ENCODE results near the gene ZNF689.
A peak's percentile ranks its signal among the peaks of the same experiment; 100 is the strongest.

Gene ZNF689

GRCh38 chr16:30566531-30566930, 43.7 kb downstream of the ZNF689 start:
- DNase-seq, result no peak

GRCh38 chr16:30565984-30566383, 44.2 kb downstream of the ZNF689 start:
- no peak for DNase-seq

- DNase-seq, result no peak
Measured at GRCh38 chr16:30565526-30565925, 44.7 kb downstream of the ZNF689 start.

GRCh38 chr16:30562021-30562420, 48.2 kb downstream of the ZNF689 start:
- no peak for DNase-seq

DNA sequence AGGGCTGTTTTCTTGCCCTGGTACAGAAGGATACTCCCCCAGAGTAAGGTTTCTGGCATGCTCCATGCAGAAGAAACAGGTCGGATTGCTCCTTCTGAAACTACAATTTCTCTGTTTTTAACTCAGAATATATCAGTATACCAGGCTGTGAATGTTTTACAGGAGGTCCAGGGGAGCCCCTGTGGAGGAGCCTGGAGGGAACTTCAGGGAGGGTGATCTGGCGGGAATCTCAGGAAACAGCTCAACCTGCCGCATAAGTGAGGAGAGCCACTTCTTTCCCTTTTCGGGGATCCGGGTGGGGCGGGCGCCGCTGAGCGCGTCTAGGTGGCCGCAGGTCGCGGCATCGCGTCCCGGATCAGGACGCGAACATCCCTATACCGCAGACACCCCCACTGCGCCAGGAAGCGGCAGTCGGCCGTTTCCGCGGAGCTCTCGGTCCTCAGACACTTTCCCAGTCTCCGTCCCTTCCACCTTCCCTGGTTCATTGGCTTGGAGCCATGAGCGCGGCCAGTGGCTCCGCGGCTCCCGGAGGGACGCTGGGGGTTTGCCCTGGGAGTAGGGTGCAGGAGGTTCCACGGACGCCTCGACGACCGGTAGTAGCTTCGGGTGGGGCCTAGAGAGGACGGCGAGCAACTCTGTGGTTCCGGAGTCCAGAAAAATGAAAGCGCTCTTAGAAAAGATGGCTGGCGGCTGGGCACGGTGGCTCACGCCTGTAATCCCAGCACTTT, 48.9 kb downstream of the ZNF689 start:
- peak in 5 of 56 donors; percentile 4 to 46 (median 10) for DNase-seq

DNA sequence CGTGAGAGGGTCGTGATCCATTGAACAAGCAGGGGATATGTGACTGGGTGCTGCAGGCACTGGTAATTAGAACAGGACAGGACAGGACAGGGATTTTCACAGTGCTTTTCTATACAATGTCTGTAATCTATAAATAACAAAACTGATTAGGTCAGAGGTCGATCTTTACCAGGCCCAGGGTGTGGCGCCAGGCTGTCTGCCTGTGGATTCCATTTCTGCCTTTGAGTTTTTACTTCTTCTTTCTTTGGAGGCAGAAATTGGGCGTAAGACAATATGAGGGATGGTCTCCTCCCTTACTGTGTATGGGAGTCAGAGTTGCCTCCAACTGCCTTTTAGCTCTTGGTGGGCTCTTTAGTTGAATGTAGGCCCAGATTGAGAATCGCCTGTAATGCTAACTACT, 50.5 kb downstream of the ZNF689 start:
- no peak for DNase-seq

- no peak for DNase-seq
Measured at GRCh38 chr16:30558789-30559377, 51.3 kb downstream of the ZNF689 start.

- peak; percentile 77 to 99 (median 97) for DNase-seq
Measured at GRCh38 chr16:30557957-30558788, 52.0 kb downstream of the ZNF689 start, which contains the start of gene ZNF764. Gene ZNF764 (minus strand): TSS chr16:30558374. CDS start chr16:30558182, 192 bp downstream.

- DNase-seq, result peak in 1 of 56 donors; percentile 47
Measured at GRCh38 chr16:30557707-30557956, 52.6 kb downstream of the ZNF689 start.

- no peak for DNase-seq
Measured at GRCh38 chr16:30556125-30556473, 54.1 kb downstream of the ZNF689 start.

DNA sequence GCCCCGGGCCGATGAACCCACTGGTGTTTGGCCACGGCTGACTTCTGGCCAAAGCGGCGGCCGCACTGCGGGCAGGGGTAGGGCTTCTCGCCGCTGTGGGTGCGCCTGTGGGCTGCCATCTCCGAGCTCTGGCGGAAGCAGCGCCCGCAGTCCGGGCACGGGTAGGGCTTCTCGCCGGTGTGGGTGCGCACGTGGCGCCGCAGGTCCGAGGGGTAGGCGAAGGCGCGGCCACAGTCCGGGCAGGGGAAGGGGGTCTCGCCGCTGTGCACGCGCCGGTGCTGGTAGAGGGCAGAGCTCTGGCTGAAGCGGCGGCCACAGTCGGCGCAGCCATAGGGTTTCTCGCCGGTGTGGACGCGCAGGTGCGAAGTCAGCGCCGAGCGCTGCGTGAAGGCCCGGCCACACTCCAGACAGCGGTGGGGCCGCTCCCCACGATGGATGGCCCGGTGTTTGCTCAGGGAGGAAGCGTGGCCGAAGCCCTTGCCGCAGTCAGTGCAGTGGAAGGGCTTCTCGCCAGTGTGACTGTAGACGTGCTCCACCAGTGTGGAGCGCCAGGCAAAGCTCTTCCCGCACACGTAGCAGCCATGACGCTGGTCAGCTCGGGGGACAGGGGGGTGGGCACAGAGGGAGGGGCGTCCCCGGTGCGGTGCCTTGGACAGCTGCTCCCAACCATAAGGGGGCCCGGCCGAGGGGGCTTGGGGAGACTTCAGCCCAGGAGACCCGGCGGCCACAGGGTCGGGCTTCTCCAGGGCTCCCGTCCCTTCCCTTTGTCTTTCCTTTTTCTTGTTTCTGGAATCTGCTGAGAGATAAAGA, 54.7 kb downstream of the ZNF689 start:
- no peak for DNase-seq

- no peak for DNase-seq
Measured at GRCh38 chr16:30554557-30555314, 55.5 kb downstream of the ZNF689 start.

- DNase-seq, result no peak
Measured at GRCh38 chr16:30553393-30553899, 56.7 kb downstream of the ZNF689 start.

- DNase-seq, result no peak
Measured at GRCh38 chr16:30552956-30553355, 57.2 kb downstream of the ZNF689 start.

Data from amygdala (tissue), 56 donors.